ENCODE results near the gene MPPED1. TPM values are rescaled to one million over a fixed set of nuclear protein-coding genes. Genes with fewer than 3 reads are reported as not detected.

The MPPED1 gene
- total and polyA plus RNA-seq, 2 of the 13 experiments (the other 11 are each of a cell fraction or from before 2014, with no cell fraction given) = 0.77 TPM; not detected in 1

DNA sequence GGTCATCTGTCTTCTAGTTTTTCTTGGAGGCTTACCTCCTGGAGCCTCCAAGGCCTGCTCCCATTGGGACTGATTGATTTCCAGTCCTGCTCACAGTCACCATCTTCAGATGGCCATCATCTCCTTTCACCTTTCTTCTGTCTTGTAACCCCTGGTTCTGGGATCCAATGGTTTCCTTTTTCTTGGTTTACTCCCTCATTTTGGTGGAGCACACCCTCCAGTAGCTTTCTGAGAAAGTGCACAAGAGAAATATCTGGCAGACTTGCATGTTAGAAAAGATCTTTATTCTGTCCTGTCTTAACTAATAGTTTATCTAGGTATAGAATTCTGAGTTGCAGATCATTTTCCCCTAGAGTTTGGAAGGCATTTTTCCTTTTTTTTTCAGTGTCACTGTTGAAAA is 50.9 kb downstream of the MPPED1 start:
- intact Hi-C loops (cut with micrococcal nuclease; ENCODE audit: unreplicated experiment) (no loop called here), in situ Hi-C loops (cut with HindIII; ENCODE audit: extremely low pct_ligation_motif_present, low pct_unique_long_range_greater_than_20kb) (no loop called here)
- Histone ChIP-seq H3K4me3 (replicated peaks in 1 of 3; ENCODE audit: insufficient read depth in 1 of 3, low read depth in 2 of 3, low read length in 3 of 3) (no peak overlapping the region), H3K9me3 (ENCODE audit: low read length) (no peaks in the 10 kb centered on the region), H3K9ac (ENCODE audit: insufficient read depth, low read depth, low read length) (no peak overlapping the region), H3K4me1 (ENCODE audit: insufficient read depth, low read length) (no peaks in the 10 kb centered on the region), H3K27me3 (ENCODE audit: control insufficient read depth in 1 of 2, insufficient read depth in 2 of 2, low read length in 2 of 2) (peaks cover 1 to 20% of the 10 kb centered on the region in 2 experiments; a peak in 2 of 5 replicates), H4K20me1 (ENCODE audit: insufficient read depth, low read length) (no peaks in the 10 kb centered on the region), H3K4me2 (ENCODE audit: low read depth, low read length) (no peak overlapping the region), H3K27ac (ENCODE audit: extremely low read length, insufficient read depth, low read length) (no peak overlapping the region), H3K79me2 (ENCODE audit: insufficient read depth, low read length) (no peaks in the 10 kb centered on the region), H2AFZ (ENCODE audit: low read length) (no peak overlapping the region), H3K36me3 (replicated peaks in 1 of 2; ENCODE audit: control insufficient read depth in 1 of 2, insufficient read depth in 2 of 2, low read length in 2 of 2) (no peaks in the 10 kb centered on the region)
- ChIA-PET POLR2A (no interaction called here), CTCF (ENCODE audit: low intra/inter-chr PET ratio, low total read pairs) (no interaction called here)
- ATAC-seq (no peak), DNase-seq (ENCODE audit: low spot score) (no peak), FAIRE-seq (no peak)
- TF ChIP-seq NCOR1 (IDR thresholded peaks at IDR 0.05; ENCODE audit: borderline replicate concordance, low read length) (no peak), ISL2 (CRISPR knock-in tag; IDR thresholded peaks at IDR 0.05) (no peak), ZNF547 (CRISPR knock-in tag; IDR thresholded peaks at IDR 0.05) (no peak), MLXIP (CRISPR knock-in tag; IDR thresholded peaks at IDR 0.05; ENCODE audit: borderline replicate concordance) (no peak), REL (CRISPR knock-in tag; conservative IDR thresholded peaks at IDR 0.05) (no peak)
- TF ChIP-seq, protein P1, sequence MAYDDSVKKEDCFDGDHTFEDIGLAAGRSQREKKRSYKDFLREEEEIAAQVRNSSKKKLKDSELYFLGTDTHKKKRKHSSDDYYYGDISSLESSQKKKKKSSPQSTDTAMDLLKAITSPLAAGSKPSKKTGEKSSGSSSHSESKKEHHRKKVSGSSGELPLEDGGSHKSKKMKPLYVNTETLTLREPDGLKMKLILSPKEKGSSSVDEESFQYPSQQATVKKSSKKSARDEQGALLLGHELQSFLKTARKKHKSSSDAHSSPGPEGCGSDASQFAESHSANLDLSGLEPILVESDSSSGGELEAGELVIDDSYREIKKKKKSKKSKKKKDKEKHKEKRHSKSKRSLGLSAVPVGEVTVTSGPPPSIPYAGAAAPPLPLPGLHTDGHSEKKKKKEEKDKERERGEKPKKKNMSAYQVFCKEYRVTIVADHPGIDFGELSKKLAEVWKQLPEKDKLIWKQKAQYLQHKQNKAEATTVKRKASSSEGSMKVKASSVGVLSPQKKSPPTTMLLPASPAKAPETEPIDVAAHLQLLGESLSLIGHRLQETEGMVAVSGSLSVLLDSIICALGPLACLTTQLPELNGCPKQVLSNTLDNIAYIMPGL (CRISPR knock-in tag; IDR thresholded peaks at IDR 0.05; ENCODE audit: borderline replicate concordance in 1 of 2, low read depth in 1 of 2) = no peak
- TF ChIP-seq, protein P2, sequence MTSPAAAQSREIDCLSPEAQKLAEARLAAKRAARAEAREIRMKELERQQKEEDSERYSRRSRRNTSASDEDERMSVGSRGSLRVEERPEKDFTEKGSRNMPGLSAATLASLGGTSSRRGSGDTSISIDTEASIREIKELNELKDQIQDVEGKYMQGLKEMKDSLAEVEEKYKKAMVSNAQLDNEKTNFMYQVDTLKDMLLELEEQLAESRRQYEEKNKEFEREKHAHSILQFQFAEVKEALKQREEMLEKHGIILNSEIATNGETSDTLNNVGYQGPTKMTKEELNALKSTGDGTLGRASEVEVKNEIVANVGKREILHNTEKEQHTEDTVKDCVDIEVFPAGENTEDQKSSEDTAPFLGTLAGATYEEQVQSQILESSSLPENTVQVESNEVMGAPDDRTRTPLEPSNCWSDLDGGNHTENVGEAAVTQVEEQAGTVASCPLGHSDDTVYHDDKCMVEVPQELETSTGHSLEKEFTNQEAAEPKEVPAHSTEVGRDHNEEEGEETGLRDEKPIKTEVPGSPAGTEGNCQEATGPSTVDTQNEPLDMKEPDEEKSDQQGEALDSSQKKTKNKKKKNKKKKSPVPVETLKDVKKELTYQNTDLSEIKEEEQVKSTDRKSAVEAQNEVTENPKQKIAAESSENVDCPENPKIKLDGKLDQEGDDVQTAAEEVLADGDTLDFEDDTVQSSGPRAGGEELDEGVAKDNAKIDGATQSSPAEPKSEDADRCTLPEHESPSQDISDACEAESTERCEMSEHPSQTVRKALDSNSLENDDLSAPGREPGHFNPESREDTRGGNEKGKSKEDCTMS (CRISPR knock-in tag; conservative IDR thresholded peaks at IDR 0.05) = no peak
- TF ChIP-seq, protein P3, sequence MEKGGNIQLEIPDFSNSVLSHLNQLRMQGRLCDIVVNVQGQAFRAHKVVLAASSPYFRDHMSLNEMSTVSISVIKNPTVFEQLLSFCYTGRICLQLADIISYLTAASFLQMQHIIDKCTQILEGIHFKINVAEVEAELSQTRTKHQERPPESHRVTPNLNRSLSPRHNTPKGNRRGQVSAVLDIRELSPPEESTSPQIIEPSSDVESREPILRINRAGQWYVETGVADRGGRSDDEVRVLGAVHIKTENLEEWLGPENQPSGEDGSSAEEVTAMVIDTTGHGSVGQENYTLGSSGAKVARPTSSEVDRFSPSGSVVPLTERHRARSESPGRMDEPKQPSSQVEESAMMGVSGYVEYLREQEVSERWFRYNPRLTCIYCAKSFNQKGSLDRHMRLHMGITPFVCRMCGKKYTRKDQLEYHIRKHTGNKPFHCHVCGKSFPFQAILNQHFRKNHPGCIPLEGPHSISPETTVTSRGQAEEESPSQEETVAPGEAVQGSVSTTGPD (CRISPR knock-in tag; IDR thresholded peaks at IDR 0.05) = no peak
- no TSS peak for BruUV-seq (replicated peaks)
